ENCODE results near the gene TPST2.

TPST2 gene

DNA sequence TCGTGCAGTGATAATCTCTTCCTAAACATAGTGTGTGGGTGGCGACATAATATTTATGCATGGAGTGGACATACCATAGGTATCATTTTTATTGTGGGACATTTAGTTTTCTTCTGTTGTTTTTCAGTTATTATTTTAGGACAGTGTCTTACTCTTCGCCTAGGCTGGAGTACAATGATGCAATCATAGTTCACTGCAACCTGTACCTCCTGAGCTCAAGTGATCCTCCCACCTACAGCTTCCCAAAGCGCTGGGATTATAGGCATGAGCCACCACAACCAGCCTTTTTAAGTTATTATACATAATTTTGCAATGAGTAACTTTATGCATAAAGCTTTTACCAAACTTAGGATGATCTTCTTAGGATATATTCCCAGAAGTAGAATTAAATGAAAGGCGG is 103.5 kb downstream of the TPST2 start:
- Histone ChIP-seq H4K20me1 (ENCODE audit: insufficient read depth, low read length) (no peaks in the 10 kb centered on the region), H3K4me1 (ENCODE audit: low read length) (peaks cover 29% of the 10 kb centered on the region), H3K27ac (ENCODE audit: low read length) (no peak overlapping the region), H3F3A (ENCODE audit: insufficient read depth, low read length) (peaks cover 22% of the 10 kb centered on the region), H3K9ac (ENCODE audit: low read length) (no peak overlapping the region), H3K4me2 (ENCODE audit: low read depth, low read length) (no peak overlapping the region), H3K9me3 (replicated peaks; ENCODE audit: insufficient read depth, low read length) (no peaks in the 10 kb centered on the region), H2AFZ (ENCODE audit: low read length) (no peak overlapping the region), H3K36me3 (replicated peaks; ENCODE audit: insufficient read depth, low read length) (peaks cover 2% of the 10 kb centered on the region; the same call in 1 of the 2 replicates), H3K9me2 (replicated peaks; ENCODE audit: insufficient read depth, low read length) (no peaks in the 10 kb centered on the region), H3K27me3 (replicated peaks; ENCODE audit: insufficient read depth, low read length) (no peaks in the 10 kb centered on the region), H3K4me3 (ENCODE audit: low read length) (no peak overlapping the region), H3K79me2 (ENCODE audit: low read length) (peaks cover 56% of the 10 kb centered on the region)
- no peak for DNase-seq
- no peak for TF ChIP-seq EZH2 (optimal IDR thresholded peaks at IDR 0.05; ENCODE audit: low read depth, low read length)
- no peak for TF ChIP-seq CTCF (IDR thresholded peaks at IDR 0.05; ENCODE audit: low read length)
- no peak for TF ChIP-seq EZH2phosphoT487 (IDR thresholded peaks at IDR 0.05; ENCODE audit: low read length)

DNA sequence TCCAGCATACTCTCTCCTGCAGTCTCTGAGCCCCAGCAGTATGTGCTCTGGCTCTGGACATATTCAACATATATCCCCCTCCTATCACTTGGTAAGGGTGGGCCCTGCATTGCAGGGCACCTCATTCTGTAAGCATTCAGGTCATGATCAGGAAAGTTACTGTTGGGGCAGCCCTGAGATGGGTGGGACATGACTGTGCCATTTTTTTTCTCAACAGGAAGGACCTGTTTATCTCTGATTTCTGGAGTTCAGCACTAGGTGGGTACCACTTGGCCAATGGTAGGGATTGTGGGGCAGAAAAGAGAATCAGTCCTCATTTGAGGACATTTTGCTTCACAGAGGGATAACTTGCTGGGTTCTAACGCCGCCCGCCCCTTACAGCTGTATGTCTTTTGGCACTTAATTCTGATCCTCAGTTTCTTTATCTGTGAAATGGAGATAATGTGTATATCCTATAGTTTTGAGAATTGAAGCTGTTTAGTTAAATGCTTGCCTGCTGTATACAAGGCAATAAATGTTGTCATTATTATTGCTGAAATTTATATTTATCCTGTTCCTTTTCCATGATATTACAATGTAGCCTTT is 104.0 kb downstream of the TPST2 start:
- peaks cover 2% of the 10 kb centered on the region; the same call in 1 of the 2 replicates for H3K36me3 ChIP-seq (replicated peaks; ENCODE audit: insufficient read depth, low read length)
- H3K4me1 ChIP-seq (ENCODE audit: low read length) = peaks cover 33% of the 10 kb centered on the region
- H3K9ac ChIP-seq (ENCODE audit: low read length) = no peak overlapping the region

GRCh38 chr22:26485013-26485412 is 104.9 kb downstream of the TPST2 start:
- peak overlapping the region; percentile 86 for H3K4me3 ChIP-seq (ENCODE audit: low read length)
- H3K4me1 ChIP-seq (ENCODE audit: low read length) = peaks cover 39% of the 10 kb centered on the region
- TF ChIP-seq CTCF (IDR thresholded peaks at IDR 0.05; ENCODE audit: low read length) = no peak
- no peak for TF ChIP-seq EZH2phosphoT487 (IDR thresholded peaks at IDR 0.05; ENCODE audit: low read length)
- no peak for TF ChIP-seq EZH2 (optimal IDR thresholded peaks at IDR 0.05; ENCODE audit: low read depth, low read length)
- H2AFZ ChIP-seq (ENCODE audit: low read length) = no peak overlapping the region
- H3K4me2 ChIP-seq (ENCODE audit: low read depth, low read length) = peak overlapping the region; percentile 57
- peaks cover 2% of the 10 kb centered on the region; the same call in 1 of the 2 replicates for H3K36me3 ChIP-seq (replicated peaks; ENCODE audit: insufficient read depth, low read length)
- no peaks in the 10 kb centered on the region for H4K20me1 ChIP-seq (ENCODE audit: insufficient read depth, low read length)
- H3K27me3 ChIP-seq (replicated peaks; ENCODE audit: insufficient read depth, low read length) = no peaks in the 10 kb centered on the region
- no peak for DNase-seq
- H3K79me2 ChIP-seq (ENCODE audit: low read length) = peaks cover 61% of the 10 kb centered on the region
- H3K27ac ChIP-seq (ENCODE audit: low read length) = peak overlapping the region; percentile 79; the same call in 1 of the 2 replicates
- H3K9ac ChIP-seq (ENCODE audit: low read length) = peak overlapping the region; percentile 12; the same call in 1 of the 2 replicates
- no peaks in the 10 kb centered on the region for H3K9me2 ChIP-seq (replicated peaks; ENCODE audit: insufficient read depth, low read length)
- peaks cover 22% of the 10 kb centered on the region for H3F3A ChIP-seq (ENCODE audit: insufficient read depth, low read length)
- no peaks in the 10 kb centered on the region for H3K9me3 ChIP-seq (replicated peaks; ENCODE audit: insufficient read depth, low read length)

More for the DNA sequence above, 104.0 kb downstream of the TPST2 start:
- no peaks in the 10 kb centered on the region for H4K20me1 ChIP-seq (ENCODE audit: insufficient read depth, low read length)
- no peaks in the 10 kb centered on the region for H3K9me3 ChIP-seq (replicated peaks; ENCODE audit: insufficient read depth, low read length)
- peak overlapping the region; percentile 57; the same call in 1 of the 2 replicates for H3K4me2 ChIP-seq (ENCODE audit: low read depth, low read length)
- H3K27me3 ChIP-seq (replicated peaks; ENCODE audit: insufficient read depth, low read length) = no peaks in the 10 kb centered on the region
- no peak overlapping the region for H2AFZ ChIP-seq (ENCODE audit: low read length)
- H3F3A ChIP-seq (ENCODE audit: insufficient read depth, low read length) = peaks cover 22% of the 10 kb centered on the region
- H3K79me2 ChIP-seq (ENCODE audit: low read length) = peaks cover 57% of the 10 kb centered on the region
- TF ChIP-seq EZH2 (optimal IDR thresholded peaks at IDR 0.05; ENCODE audit: low read depth, low read length) (no peak), CTCF (IDR thresholded peaks at IDR 0.05; ENCODE audit: low read length) (no peak), EZH2phosphoT487 (IDR thresholded peaks at IDR 0.05; ENCODE audit: low read length) (no peak)
- H3K4me3 ChIP-seq (ENCODE audit: low read length) = no peak overlapping the region
- DNase-seq = no peak
- H3K9me2 ChIP-seq (replicated peaks; ENCODE audit: insufficient read depth, low read length) = no peaks in the 10 kb centered on the region
- H3K27ac ChIP-seq (ENCODE audit: low read length) = no peak overlapping the region
